ENCODE measurements around the gene LYRM1. TPM values are rescaled to one million over a fixed set of nuclear protein-coding genes. Genes with fewer than 3 reads are reported as not detected.

The LYRM1 gene
- total RNA-seq, 4 donors from 2014 or later, result 40.0 to 201 (median 51.0) TPM

DNA sequence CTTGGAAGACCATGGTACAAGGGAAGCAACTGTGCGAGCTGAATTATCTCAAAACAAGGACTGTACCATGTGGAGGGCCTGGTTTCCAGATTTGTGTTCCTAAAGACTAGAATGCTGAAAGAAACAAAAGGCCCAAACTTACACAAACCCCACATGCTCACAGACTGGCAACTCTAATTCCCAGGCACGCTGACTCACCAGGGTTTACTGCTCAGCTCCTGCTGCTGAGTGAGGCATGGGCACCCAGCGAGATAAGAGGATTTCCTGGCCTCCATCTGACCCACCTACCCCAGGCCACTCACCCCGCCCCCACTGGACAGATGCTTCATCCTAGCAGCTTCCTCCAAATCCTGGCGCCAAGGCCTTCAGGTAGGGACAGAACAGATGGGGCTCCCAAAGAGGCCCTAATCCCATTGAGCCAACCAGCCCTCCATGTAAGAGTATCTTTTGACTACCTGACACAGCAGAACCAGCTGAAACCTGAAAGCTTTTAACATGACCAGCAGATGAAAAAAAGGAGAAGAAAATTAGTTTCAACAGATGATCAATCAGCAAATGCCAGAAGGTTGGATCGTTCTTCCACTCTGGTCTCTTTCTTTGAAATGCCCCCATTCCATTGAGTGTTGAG, 34.3 kb upstream of the LYRM1 start:
- intact Hi-C loops (cut with DNase I; ENCODE audit: low total_unique reads), result no loop called here

GRCh38 chr16:20866801-20867200, 33.8 kb upstream of the LYRM1 start:
- no peak for DNase-seq
- Histone ChIP-seq H3K36me3 (no peaks in the 10 kb centered on the region), H3K27me3 (no peaks in the 10 kb centered on the region), H3K4me3 (no peak overlapping the region), H3K9me3 (no peaks in the 10 kb centered on the region), H3K27ac (peak overlapping the region; percentile 63 to 72), H3K4me1 (peaks cover 0 to 31% of the 10 kb centered on the region in 2 donors)
- intact Hi-C loops (cut with DNase I; ENCODE audit: low total_unique reads), result no loop called here
- TF ChIP-seq, protein P1, sequence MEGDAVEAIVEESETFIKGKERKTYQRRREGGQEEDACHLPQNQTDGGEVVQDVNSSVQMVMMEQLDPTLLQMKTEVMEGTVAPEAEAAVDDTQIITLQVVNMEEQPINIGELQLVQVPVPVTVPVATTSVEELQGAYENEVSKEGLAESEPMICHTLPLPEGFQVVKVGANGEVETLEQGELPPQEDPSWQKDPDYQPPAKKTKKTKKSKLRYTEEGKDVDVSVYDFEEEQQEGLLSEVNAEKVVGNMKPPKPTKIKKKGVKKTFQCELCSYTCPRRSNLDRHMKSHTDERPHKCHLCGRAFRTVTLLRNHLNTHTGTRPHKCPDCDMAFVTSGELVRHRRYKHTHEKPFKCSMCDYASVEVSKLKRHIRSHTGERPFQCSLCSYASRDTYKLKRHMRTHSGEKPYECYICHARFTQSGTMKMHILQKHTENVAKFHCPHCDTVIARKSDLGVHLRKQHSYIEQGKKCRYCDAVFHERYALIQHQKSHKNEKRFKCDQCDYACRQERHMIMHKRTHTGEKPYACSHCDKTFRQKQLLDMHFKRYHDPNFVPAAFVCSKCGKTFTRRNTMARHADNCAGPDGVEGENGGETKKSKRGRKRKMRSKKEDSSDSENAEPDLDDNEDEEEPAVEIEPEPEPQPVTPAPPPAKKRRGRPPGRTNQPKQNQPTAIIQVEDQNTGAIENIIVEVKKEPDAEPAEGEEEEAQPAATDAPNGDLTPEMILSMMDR (IDR thresholded peaks at IDR 0.05), result no peak
- no peak for TF ChIP-seq POLR2A (IDR thresholded peaks at IDR 0.05)

More for the DNA sequence above, 34.3 kb upstream of the LYRM1 start:
- H3K4me1 ChIP-seq, result peaks cover 0 to 31% of the 10 kb centered on the region in 2 donors
- no peaks in the 10 kb centered on the region for H3K9me3 ChIP-seq
- no peak for TF ChIP-seq POLR2A (IDR thresholded peaks at IDR 0.05)
- TF ChIP-seq, protein P1 (IDR thresholded peaks at IDR 0.05), result no peak
- H3K27ac ChIP-seq, result peak overlapping the region; percentile 63 to 72
- no peak overlapping the region for H3K4me3 ChIP-seq
- H3K27me3 ChIP-seq, result no peaks in the 10 kb centered on the region
- H3K36me3 ChIP-seq, result no peaks in the 10 kb centered on the region
- no peak for DNase-seq

- no peaks in the 10 kb centered on the region for H3K36me3 ChIP-seq
- no peaks in the 10 kb centered on the region for H3K9me3 ChIP-seq
- H3K4me3 ChIP-seq, result no peak overlapping the region
- no peaks in the 10 kb centered on the region for H3K27me3 ChIP-seq
- TF ChIP-seq, protein P1 (IDR thresholded peaks at IDR 0.05), result no peak
- no peak for TF ChIP-seq POLR2A (IDR thresholded peaks at IDR 0.05)
- intact Hi-C loops (cut with DNase I; ENCODE audit: low total_unique reads), result no loop called here
- peaks cover 0 to 31% of the 10 kb centered on the region in 2 donors for H3K4me1 ChIP-seq
- no peak for DNase-seq
- peak overlapping the region; percentile 63 to 72 for H3K27ac ChIP-seq
Measured at GRCh38 chr16:20867585-20867984, 33.0 kb upstream of the LYRM1 start.

DNA sequence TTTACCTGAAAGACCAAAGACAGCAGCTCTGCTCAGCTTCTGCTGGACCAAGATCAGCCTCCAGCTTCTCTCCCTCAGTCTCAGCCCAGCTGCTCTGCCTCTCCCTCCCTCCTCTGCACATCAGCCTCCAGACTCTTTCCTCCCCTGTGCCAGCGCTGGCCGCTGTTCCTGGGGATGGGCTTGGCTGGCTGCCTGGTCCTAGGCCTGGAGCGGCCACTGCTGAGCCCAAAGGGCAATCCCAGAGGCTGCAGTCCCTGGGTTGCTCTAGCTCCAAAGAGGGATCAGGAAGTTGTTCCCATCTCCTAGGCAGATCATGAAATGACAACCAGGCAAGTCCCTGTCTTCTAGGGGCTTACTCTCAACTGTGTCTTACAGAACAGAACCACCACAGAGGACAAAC, 31.7 kb upstream of the LYRM1 start:
- peaks cover 0 to 31% of the 10 kb centered on the region in 2 donors for H3K4me1 ChIP-seq
- DNase-seq, result peak; percentile 82 to 91
- H3K27ac ChIP-seq, result peak overlapping the region; percentile 63 to 72
- no peaks in the 10 kb centered on the region for H3K36me3 ChIP-seq
- no peaks in the 10 kb centered on the region for H3K9me3 ChIP-seq
- intact Hi-C loops (cut with DNase I; ENCODE audit: low total_unique reads), result no loop called here
- TF ChIP-seq, protein P1 (IDR thresholded peaks at IDR 0.05), result no peak
- no peak for TF ChIP-seq POLR2A (IDR thresholded peaks at IDR 0.05)
- H3K4me3 ChIP-seq, result no peak overlapping the region
- H3K27me3 ChIP-seq, result no peaks in the 10 kb centered on the region

- intact Hi-C loops (cut with DNase I; ENCODE audit: low total_unique reads), result no loop called here
- Histone ChIP-seq H3K9me3 (no peaks in the 10 kb centered on the region), H3K27ac (peak overlapping the region; percentile 63 to 72), H3K27me3 (no peaks in the 10 kb centered on the region), H3K4me3 (no peak overlapping the region), H3K4me1 (peaks cover 0 to 31% of the 10 kb centered on the region in 2 donors), H3K36me3 (no peaks in the 10 kb centered on the region)
- TF ChIP-seq, protein P1 (IDR thresholded peaks at IDR 0.05), result no peak
- no peak for TF ChIP-seq POLR2A (IDR thresholded peaks at IDR 0.05)
- no peak for DNase-seq
Measured at GRCh38 chr16:20870122-20870820, 30.3 kb upstream of the LYRM1 start.

Data from uterus (tissue), 4 donors.